ENCODE measurements around the gene ADAMTS5. TPM values are rescaled to one million over a fixed set of nuclear protein-coding genes. Genes with fewer than 3 reads are reported as not detected.

Gene ADAMTS5
- total RNA-seq, 2 donors from 2014 or later = 6.1 to 10.9 TPM

- no peaks in the 10 kb centered on the region for H3K27me3 ChIP-seq
- no peak for TF ChIP-seq CTCF (IDR thresholded peaks at IDR 0.05)
- H3K9me3 ChIP-seq = no peaks in the 10 kb centered on the region
- H3K4me3 ChIP-seq = no peak overlapping the region
- DNase-seq (ENCODE audit: low spot score) = no peak
- H3K4me1 ChIP-seq = no peaks in the 10 kb centered on the region
- H3K27ac ChIP-seq = no peak overlapping the region
- H3K36me3 ChIP-seq = no peaks in the 10 kb centered on the region
Observed at GRCh38 chr21:26884436-26884835, 82.5 kb downstream of the ADAMTS5 start.

GRCh38 chr21:26883768-26884167 lies 83.1 kb downstream of the ADAMTS5 start:
- no peak overlapping the region for H3K4me3 ChIP-seq
- H3K27ac ChIP-seq = no peak overlapping the region
- no peaks in the 10 kb centered on the region for H3K36me3 ChIP-seq
- TF ChIP-seq CTCF (IDR thresholded peaks at IDR 0.05) = no peak
- no peaks in the 10 kb centered on the region for H3K27me3 ChIP-seq
- H3K9me3 ChIP-seq = no peaks in the 10 kb centered on the region
- no peaks in the 10 kb centered on the region for H3K4me1 ChIP-seq
- no peak for DNase-seq (ENCODE audit: low spot score)

GRCh38 chr21:26881504-26882228 lies 85.2 kb downstream of the ADAMTS5 start:
- Histone ChIP-seq H3K27me3 (no peaks in the 10 kb centered on the region), H3K9me3 (no peaks in the 10 kb centered on the region), H3K4me1 (no peaks in the 10 kb centered on the region), H3K4me3 (no peak overlapping the region), H3K36me3 (no peaks in the 10 kb centered on the region), H3K27ac (no peak overlapping the region)
- no peak for DNase-seq (ENCODE audit: low spot score)
- peak in 1 of 2 donors; percentile 53 for TF ChIP-seq CTCF (IDR thresholded peaks at IDR 0.05)

- no peaks in the 10 kb centered on the region for H3K4me1 ChIP-seq
- DNase-seq (ENCODE audit: low spot score) = no peak
- H3K9me3 ChIP-seq = peaks cover 0 to 15% of the 10 kb centered on the region in 2 donors
- TF ChIP-seq CTCF (IDR thresholded peaks at IDR 0.05) = no peak
- no peak overlapping the region for H3K27ac ChIP-seq
- no peaks in the 10 kb centered on the region for H3K27me3 ChIP-seq
- no peak overlapping the region for H3K4me3 ChIP-seq
- no peaks in the 10 kb centered on the region for H3K36me3 ChIP-seq
Observed at GRCh38 chr21:26877018-26877417, 89.9 kb downstream of the ADAMTS5 start.

GRCh38 chr21:26874347-26874746 lies 92.5 kb downstream of the ADAMTS5 start:
- no peak overlapping the region for H3K27ac ChIP-seq
- DNase-seq (ENCODE audit: low spot score) = no peak
- peaks cover 0 to 15% of the 10 kb centered on the region in 2 donors for H3K9me3 ChIP-seq
- H3K36me3 ChIP-seq = no peaks in the 10 kb centered on the region
- no peak overlapping the region for H3K4me3 ChIP-seq
- H3K4me1 ChIP-seq = no peaks in the 10 kb centered on the region
- H3K27me3 ChIP-seq = no peaks in the 10 kb centered on the region
- TF ChIP-seq CTCF (IDR thresholded peaks at IDR 0.05) = no peak

Small RNA genes within 50 kb of the gene (microRNA-seq; reads per million reads assigned to microRNA genes)
- 0 reads per million in 2 donors for gene MIR4759 (ENCODE audit: borderline number of aligned reads in 2 of 2, borderline replicate concordance in 1 of 2)

Other genes starting within 250 kb of the ADAMTS5 start
- 10 to 100 TPM; 65.9 to 89.7 TPM for gene ADAMTS1, start 121.7 kb downstream of the ADAMTS5 start, total RNA-seq